ENCODE results near the gene S100A14.

GRCh38 chr1:153577624-153578051, 38.5 kb downstream of the S100A14 start:
- no peak for TF ChIP-seq POLR2A (IDR thresholded peaks at IDR 0.05)
- TF ChIP-seq CTCF (IDR thresholded peaks at IDR 0.05) = no peak

Data from right lobe of liver (tissue), 4 donors.